Muscle of leg (tissue), 11 donors: Measurements from ENCODE around the gene HOTAIR. TPM values are rescaled to one million over a fixed set of nuclear protein-coding genes. Genes with fewer than 3 reads are reported as not detected.

ENCODE experiments used
- DNase-seq: peaks from one replicate; pipeline ENCODE4 v3.0.0; 2013
- H3K27ac ChIP-seq: one replicate; pipeline ENCODE4 v1.5.1; 2013; ENCODE audit warnings: mild to moderate bottlenecking, low read length, control low read depth
- H3K27me3 ChIP-seq: one replicate; pipeline ENCODE4 v1.6.1; 2013; ENCODE audit warnings: low read length; ENCODE audit not compliant: control insufficient read depth, insufficient read depth
- H3K36me3 ChIP-seq: one replicate; pipeline ENCODE4 v1.6.1; 2013; ENCODE audit warnings: low read length; ENCODE audit not compliant: control insufficient read depth, insufficient read depth
- H3K4me1 ChIP-seq: one replicate; pipeline ENCODE4 v1.6.1; 2013; ENCODE audit warnings: low read length; ENCODE audit not compliant: control insufficient read depth, insufficient read depth
- H3K4me3 ChIP-seq: one replicate; pipeline ENCODE4 v1.5.1; 2013; ENCODE audit warnings: low read length, control low read depth
- H3K9me3 ChIP-seq: replicated peaks from 2 replicates; pipeline ENCODE4 v1.6.1; 2013; ENCODE audit warnings: low read depth, low read length; ENCODE audit not compliant: control insufficient read depth
- WGBS: methylation state at CpG from one replicate; pipeline ENCODE4 v1.1.5; 2013; ENCODE audit warnings: missing lambda C conversion rate; ENCODE audit not compliant: insufficient coverage; 5-methylcytosine and 5-hydroxymethylcytosine counted together
- polyA plus RNA-seq, 8 donors: library from polyadenylated mRNA; unstranded; fragments of 120-200 nt; gene quantifications; one replicate each; pipeline versions ENCODE4 v1.2.1 to v1.2.3, GENCODE V29; 2013; ENCODE audit warnings: inconsistent platforms in 1 of 8, low replicate concordance in 1 of 8; ENCODE audit not compliant: insufficient read length in 8 of 8, insufficient read depth in 1 of 8
- total RNA-seq: library from RNA; stranded (reverse); fragments of 120-200 nt; gene quantifications from one replicate; pipeline ENCODE4 v1.2.4, GENCODE V29; 2013

Gene HOTAIR
- total and polyA plus RNA-seq, 9 donors: 1.8 to 13.2 (median 3.2) TPM

GRCh38 chr12:53972722-53973235, 2.0 kb downstream of the HOTAIR start, which contains the start of gene HOXC11:
Gene HOXC11 (plus strand): TSS chr12:53973126. CDS start chr12:53973242, 116 bp downstream.
- peak within 1 kb of the TSS; percentile 96 for H3K27ac ChIP-seq
- H3K27me3 ChIP-seq: peaks cover 89% of the 10 kb centered on the region
- 0% methylated on average over 3 of the region's 21 CpGs for WGBS
- H3K4me1 ChIP-seq: peaks cover 64% of the 10 kb centered on the region
- H3K9me3 ChIP-seq: no peaks in the 10 kb centered on the region
- no peak for DNase-seq
- peak within 1 kb of the TSS; percentile 59 for H3K4me3 ChIP-seq
- H3K36me3 ChIP-seq: no peaks in the 10 kb centered on the region

GRCh38 chr12:53972152-53972702, 2.5 kb downstream of the HOTAIR start:
- Histone ChIP-seq H3K4me1 (peaks cover 64% of the 10 kb centered on the region), H3K27me3 (peaks cover 94% of the 10 kb centered on the region), H3K27ac (peak overlapping the region; percentile 96), H3K36me3 (no peaks in the 10 kb centered on the region), H3K4me3 (peak overlapping the region; percentile 59), H3K9me3 (no peaks in the 10 kb centered on the region)
- 60% methylated on average over 6 of the region's 9 CpGs for WGBS
- DNase-seq: peak; percentile 41

GRCh38 chr12:53971686-53972085, 3.1 kb downstream of the HOTAIR start:
- 78% methylated on average over 1 of the region's 2 CpGs for WGBS
- Histone ChIP-seq H3K27me3 (peaks cover 95% of the 10 kb centered on the region), H3K4me1 (peaks cover 64% of the 10 kb centered on the region), H3K9me3 (no peaks in the 10 kb centered on the region), H3K27ac (peak overlapping the region; percentile 96), H3K36me3 (no peaks in the 10 kb centered on the region), H3K4me3 (no peak overlapping the region)
- DNase-seq: no peak

- H3K4me3 ChIP-seq: no peak overlapping the region
- H3K4me1 ChIP-seq: peaks cover 63% of the 10 kb centered on the region
- no peaks in the 10 kb centered on the region for H3K36me3 ChIP-seq
- H3K27me3 ChIP-seq: peaks cover 96% of the 10 kb centered on the region
- 100% methylated on average over 1 of the region's 3 CpGs for WGBS
- H3K27ac ChIP-seq: no peak overlapping the region
- DNase-seq: no peak
- H3K9me3 ChIP-seq: no peaks in the 10 kb centered on the region
Observed at GRCh38 chr12:53971129-53971528, 3.6 kb downstream of the HOTAIR start.

- WGBS: 67% methylated on average over 3 of the region's 4 CpGs
- no peak overlapping the region for H3K27ac ChIP-seq
- no peak for DNase-seq
- peaks cover 57% of the 10 kb centered on the region for H3K4me1 ChIP-seq
- no peak overlapping the region for H3K4me3 ChIP-seq
- H3K36me3 ChIP-seq: no peaks in the 10 kb centered on the region
- peaks cover 95% of the 10 kb centered on the region for H3K27me3 ChIP-seq
- H3K9me3 ChIP-seq: no peaks in the 10 kb centered on the region
Observed at GRCh38 chr12:53970451-53970850, 4.3 kb downstream of the HOTAIR start.

GRCh38 chr12:53969588-53970259, 5.0 kb downstream of the HOTAIR start:
- H3K9me3 ChIP-seq: no peaks in the 10 kb centered on the region
- H3K4me3 ChIP-seq: no peak overlapping the region
- peaks cover 96% of the 10 kb centered on the region for H3K27me3 ChIP-seq
- DNase-seq: peak; percentile 67
- 54% methylated on average over 8 of the region's 12 CpGs for WGBS
- H3K27ac ChIP-seq: no peak overlapping the region
- no peaks in the 10 kb centered on the region for H3K36me3 ChIP-seq
- peaks cover 58% of the 10 kb centered on the region for H3K4me1 ChIP-seq

GRCh38 chr12:53968214-53969127, 6.3 kb downstream of the HOTAIR start:
- no peaks in the 10 kb centered on the region for H3K9me3 ChIP-seq
- peak overlapping the region; percentile 90 for H3K27ac ChIP-seq
- peak; percentile 36 for DNase-seq
- H3K27me3 ChIP-seq: peaks cover 93% of the 10 kb centered on the region
- H3K36me3 ChIP-seq: no peaks in the 10 kb centered on the region
- H3K4me3 ChIP-seq: peak overlapping the region; percentile 10
- 44% methylated on average over 17 of the region's 24 CpGs for WGBS
- peaks cover 61% of the 10 kb centered on the region for H3K4me1 ChIP-seq

GRCh38 chr12:53967421-53967925, 7.3 kb downstream of the HOTAIR start:
- WGBS: 9% methylated on average over 3 of the region's 5 CpGs
- Histone ChIP-seq H3K27ac (peak overlapping the region; percentile 90), H3K36me3 (no peaks in the 10 kb centered on the region), H3K4me1 (peaks cover 59% of the 10 kb centered on the region), H3K9me3 (no peaks in the 10 kb centered on the region), H3K4me3 (peak overlapping the region; percentile 52), H3K27me3 (peaks cover 93% of the 10 kb centered on the region)
- peak; percentile 55 for DNase-seq

- Histone ChIP-seq H3K4me3 (peak overlapping the region; percentile 52), H3K27me3 (peaks cover 88% of the 10 kb centered on the region), H3K9me3 (no peaks in the 10 kb centered on the region), H3K27ac (peak overlapping the region; percentile 90), H3K36me3 (peaks cover 2% of the 10 kb centered on the region), H3K4me1 (peaks cover 54% of the 10 kb centered on the region)
- peak; percentile 68 for DNase-seq
- WGBS: 15% methylated on average over 32 of the region's 36 CpGs
Observed at GRCh38 chr12:53966385-53967133, 8.2 kb downstream of the HOTAIR start.
